K562 treated with DMSO at 1 percent for 24 hours (cell line): ENCODE measurements around the gene CFC1B. TPM values are rescaled to one million over a fixed set of nuclear protein-coding genes. Genes with fewer than 3 reads are reported as not detected.

Experiments used
- total RNA-seq: library from RNA; unstranded; fragments of 300-600 nt; gene quantifications from 2 replicates; pipeline ENCODE4 v1.2.3, GENCODE V29; 2022; ENCODE audit warnings: low read depth; ENCODE audit not compliant: insufficient read depth

Gene CFC1B
- not detected in 2 replicates for total RNA-seq

DNA sequence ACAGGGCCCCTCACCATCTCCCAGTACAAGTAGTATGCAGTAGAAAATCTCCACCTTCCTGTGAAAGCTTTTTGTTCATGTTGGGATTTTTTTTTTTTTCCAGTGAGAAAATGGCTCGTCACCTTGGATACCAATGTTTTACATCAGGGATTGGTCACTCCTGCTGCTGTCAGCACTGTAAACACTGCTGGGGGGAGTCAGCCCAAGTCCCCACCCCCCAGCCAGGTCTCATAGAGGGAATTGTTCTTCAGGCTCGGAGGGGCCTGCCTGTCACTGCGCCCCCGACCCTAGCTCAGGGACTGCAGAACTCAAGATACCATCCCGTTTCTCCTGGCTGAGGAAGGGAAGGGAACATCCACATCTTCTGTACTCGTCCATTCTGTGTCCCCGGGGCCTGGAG lies at the start of gene CFC1B:
TSS of gene CFC1B (plus strand) at position 231 of the 400 bp plus-strand sequence. CDS start 263 bp downstream, outside the sequence.

DNA sequence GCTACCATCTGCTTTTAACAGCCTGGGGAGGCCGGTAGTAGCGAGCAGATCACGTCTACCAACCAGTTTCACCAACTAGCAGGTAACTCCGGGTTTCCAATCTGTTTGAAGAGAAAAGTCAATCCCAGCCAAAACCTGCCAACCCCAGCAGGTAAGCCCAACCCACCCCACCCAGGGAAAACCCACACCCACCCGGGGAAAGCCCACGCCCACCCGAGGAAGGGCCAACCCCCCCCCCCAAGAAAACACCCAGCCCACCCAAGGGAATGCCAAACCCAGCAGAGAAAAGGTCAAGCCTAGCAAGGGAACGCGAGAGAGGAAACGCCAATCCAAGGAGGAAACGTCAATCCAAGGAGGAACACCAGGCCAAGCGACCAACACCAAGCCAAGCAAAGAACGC lies 11.8 kb upstream of the CFC1B start, which contains the start of gene POTEI:
TSS of gene POTEI (minus strand) at position 101 of the 400 bp plus-strand sequence. CDS start at position 8, 93 bp downstream.

Other genes with a start within 250 kb of the CFC1B start
- 87.9 and 93.8 TPM in 2 replicates for gene IMP4, start 178.3 kb upstream of the CFC1B start, total RNA-seq
- gene PTPN18, start 165.2 kb upstream of the CFC1B start, total RNA-seq, result 41.8 TPM in 2 replicates
- gene POTEI, start 11.9 kb upstream of the CFC1B start, total RNA-seq, result not detected in 2 replicates
- not detected in 2 replicates for gene CFC1, start 78.4 kb downstream of the CFC1B start, total RNA-seq
- not detected in 2 replicates for gene POTEJ, start 90.2 kb downstream of the CFC1B start, total RNA-seq
- not detected in 2 replicates for gene GPR148, start 207.8 kb downstream of the CFC1B start, total RNA-seq
- gene AMER3, start 234.3 kb downstream of the CFC1B start, total RNA-seq, result not detected in 2 replicates